Measurements from ENCODE around the gene CASP14. TPM values are rescaled to one million over a fixed set of nuclear protein-coding genes. Genes with fewer than 3 reads are reported as not detected.

Gene CASP14
- total RNA-seq, 1 experiment from 2014 or later = not detected

DNA sequence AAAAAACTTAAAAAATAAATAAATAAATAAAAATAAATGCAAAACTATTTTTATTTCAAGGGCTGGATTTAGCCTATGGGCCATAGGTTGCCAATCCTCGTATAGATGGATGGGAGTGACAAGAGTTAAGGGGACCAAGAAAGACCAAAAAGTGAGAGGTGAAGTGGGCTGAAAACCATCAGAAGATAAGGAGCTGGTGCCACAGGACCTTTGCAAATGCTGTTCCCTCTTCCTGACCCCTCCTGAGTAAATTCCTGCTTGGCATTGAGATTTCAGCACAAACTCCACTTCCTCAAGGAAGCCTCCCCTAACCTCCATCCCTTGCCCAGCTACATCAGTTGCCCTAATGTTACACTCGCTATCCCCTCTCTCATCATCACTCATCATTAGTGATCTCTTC is 43.7 kb downstream of the CASP14 start:
- Histone ChIP-seq H3K9ac (ENCODE audit: low read length) (no peak overlapping the region), H3K27me3 (ENCODE audit: insufficient read depth, low read length) (peaks cover 5% of the 10 kb centered on the region; the same call in 1 of the 2 replicates), H3K79me2 (ENCODE audit: insufficient read depth, low read length) (no peaks in the 10 kb centered on the region), H4K20me1 (ENCODE audit: insufficient read depth) (no peaks in the 10 kb centered on the region), H3K36me3 (ENCODE audit: control insufficient read depth in 1 of 2, insufficient read depth in 2 of 2, low read length in 2 of 2) (no peaks in the 10 kb centered on the region), H3K9me3 (ENCODE audit: control insufficient read depth in 1 of 2, insufficient read depth in 1 of 2, low read depth in 1 of 2, low read length in 2 of 2) (no peaks in the 10 kb centered on the region), H3K4me1 (ENCODE audit: control insufficient read depth in 1 of 2, insufficient read depth in 2 of 2, low read length in 2 of 2) (peaks cover 0 to 4% of the 10 kb centered on the region in 2 experiments; a peak in 1 of 4 replicates), H2AFZ (ENCODE audit: low read depth, low read length, poor library complexity, severe bottlenecking) (no peak overlapping the region), H3K27ac (ENCODE audit: low read depth, low read length) (no peak overlapping the region), H3K4me2 (ENCODE audit: low read length) (no peak overlapping the region), H3K9me2 (ENCODE audit: insufficient read depth) (no peaks in the 10 kb centered on the region), H3K4me3 (replicated peaks in 1 of 2; ENCODE audit: low read depth in 1 of 2, low read length in 2 of 2) (no peak overlapping the region)
- CTCF ChIA-PET = interaction anchor here (1.1 to 2.7 kb wide), 8 partner anchors 9 to 307 kb away, joined by 3 to 27 read pairs (median 12); partner anchors contain the start of gene OR1I1
- intact Hi-C loops (cut with micrococcal nuclease) = loop anchor here (2.0 to 5.0 kb wide), 3 partner anchors 168 to 464 kb away; no protein-coding TSS in a partner anchor
- TF ChIP-seq EZH2 (IDR thresholded peaks at IDR 0.05) (no peak), ZNF274 (IDR thresholded peaks at IDR 0.05; ENCODE audit: low read depth, low read length) (no peak), ELF1 (IDR thresholded peaks at IDR 0.05; ENCODE audit: borderline replicate concordance, low read depth) (no peak), POLR2A (IDR thresholded peaks at IDR 0.05; ENCODE audit: borderline replicate concordance, extremely low read depth, insufficient read depth, insufficient read length) (no peak), SP1 (IDR thresholded peaks at IDR 0.05; ENCODE audit: low read depth) (no peak), EGR1 (IDR thresholded peaks at IDR 0.05; ENCODE audit: low read depth) (no peak)
- TF ChIP-seq, protein P1, sequence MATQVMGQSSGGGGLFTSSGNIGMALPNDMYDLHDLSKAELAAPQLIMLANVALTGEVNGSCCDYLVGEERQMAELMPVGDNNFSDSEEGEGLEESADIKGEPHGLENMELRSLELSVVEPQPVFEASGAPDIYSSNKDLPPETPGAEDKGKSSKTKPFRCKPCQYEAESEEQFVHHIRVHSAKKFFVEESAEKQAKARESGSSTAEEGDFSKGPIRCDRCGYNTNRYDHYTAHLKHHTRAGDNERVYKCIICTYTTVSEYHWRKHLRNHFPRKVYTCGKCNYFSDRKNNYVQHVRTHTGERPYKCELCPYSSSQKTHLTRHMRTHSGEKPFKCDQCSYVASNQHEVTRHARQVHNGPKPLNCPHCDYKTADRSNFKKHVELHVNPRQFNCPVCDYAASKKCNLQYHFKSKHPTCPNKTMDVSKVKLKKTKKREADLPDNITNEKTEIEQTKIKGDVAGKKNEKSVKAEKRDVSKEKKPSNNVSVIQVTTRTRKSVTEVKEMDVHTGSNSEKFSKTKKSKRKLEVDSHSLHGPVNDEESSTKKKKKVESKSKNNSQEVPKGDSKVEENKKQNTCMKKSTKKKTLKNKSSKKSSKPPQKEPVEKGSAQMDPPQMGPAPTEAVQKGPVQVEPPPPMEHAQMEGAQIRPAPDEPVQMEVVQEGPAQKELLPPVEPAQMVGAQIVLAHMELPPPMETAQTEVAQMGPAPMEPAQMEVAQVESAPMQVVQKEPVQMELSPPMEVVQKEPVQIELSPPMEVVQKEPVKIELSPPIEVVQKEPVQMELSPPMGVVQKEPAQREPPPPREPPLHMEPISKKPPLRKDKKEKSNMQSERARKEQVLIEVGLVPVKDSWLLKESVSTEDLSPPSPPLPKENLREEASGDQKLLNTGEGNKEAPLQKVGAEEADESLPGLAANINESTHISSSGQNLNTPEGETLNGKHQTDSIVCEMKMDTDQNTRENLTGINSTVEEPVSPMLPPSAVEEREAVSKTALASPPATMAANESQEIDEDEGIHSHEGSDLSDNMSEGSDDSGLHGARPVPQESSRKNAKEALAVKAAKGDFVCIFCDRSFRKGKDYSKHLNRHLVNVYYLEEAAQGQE (IDR thresholded peaks at IDR 0.05; ENCODE audit: low read depth) = no peak
- RAD21 ChIA-PET (ENCODE audit: low non-redundant PET in 1 of 2, low total read pairs in 2 of 2, uncharacterized antibody in 2 of 2, unreplicated experiment in 2 of 2) = no interaction called here
- no peak for DNase-seq (ENCODE audit: low read depth, low spot score)
- no TSS peak for BruUV-seq (replicated peaks)
- ATAC-seq = no peak
- POLR2A ChIA-PET = interaction anchor here (1.6 kb wide), 1 partner anchor 56 kb away, joined by 5 read pairs; no protein-coding TSS in a partner anchor
